ENCODE results near the gene GRB7.
"Not testable (repeated sequence)": the region's sequence is repeated elsewhere in the genome, so short reads cannot be mapped to it uniquely, and the experiment has no call there.

Gene GRB7

GRCh38 chr17:39745335-39746144, 7.8 kb downstream of the GRB7 start:
- no peak for DNase-seq (ENCODE audit: low spot score)
- Histone ChIP-seq H2AFZ (ENCODE audit: low read length) (no peak overlapping the region), H3K36me3 (replicated peaks in 1 of 2; ENCODE audit: control insufficient read depth in 2 of 2, insufficient read depth in 2 of 2, low read length in 2 of 2) (no peaks in the 10 kb centered on the region), H3K4me2 (ENCODE audit: insufficient read depth, low read length, poor library complexity, severe bottlenecking) (no peak overlapping the region), H4K91ac (ENCODE audit: low read depth, low read length, poor library complexity) (no peak overlapping the region), H2BK15ac (ENCODE audit: low read length) (no peak overlapping the region), H2BK12ac (ENCODE audit: low read length) (no peak overlapping the region), H2BK5ac (ENCODE audit: low read length) (peak overlapping the region; percentile 39), H3K79me1 (ENCODE audit: low read depth, low read length) (peaks cover 3% of the 10 kb centered on the region), H4K8ac (ENCODE audit: low read depth, low read length) (no peak overlapping the region), H3K27ac (replicated peaks; ENCODE audit: low read length) (no peak overlapping the region), H2BK120ac (ENCODE audit: low read depth, low read length) (no peak overlapping the region), H2AK5ac (ENCODE audit: low read depth, low read length) (peak overlapping the region; percentile 46), H3K4me3 (ENCODE audit: low read length in 2 of 2) (no peak overlapping the region), H3K9me3 (replicated peaks in 1 of 2; ENCODE audit: control insufficient read depth in 2 of 2, insufficient read depth in 1 of 2, low read depth in 1 of 2, low read length in 2 of 2) (no peaks in the 10 kb centered on the region), H3K23ac (ENCODE audit: low read depth, low read length, poor library complexity) (no peak overlapping the region), H3K14ac (ENCODE audit: low read length) (no peak overlapping the region), H3K4me1 (ENCODE audit: control insufficient read depth in 2 of 2, insufficient read depth in 1 of 2, low read depth in 1 of 2, low read length in 2 of 2) (peaks cover 3 to 5% of the 10 kb centered on the region in 2 donors), H3K9ac (ENCODE audit: low read depth, low read length, poor library complexity) (no peak overlapping the region), H3K18ac (ENCODE audit: low read length) (no peak overlapping the region), H3K27me3 (ENCODE audit: control insufficient read depth in 3 of 3, insufficient read depth in 3 of 3, low read depth in 1 of 3, low read length in 3 of 3) (peaks cover 0 to 67% (median 3%) of the 10 kb centered on the region in 3 experiments), H3K4ac (ENCODE audit: low read length) (peak overlapping the region; percentile 66)
- WGBS, 2 donors (ENCODE audit: extremely low coverage in 2 of 2, insufficient read length in 2 of 2, insufficient replicate concordance in 1 of 2), result no CpG with 5 or more reads among the region's 23 CpGs

GRCh38 chr17:39746145-39746461, 8.4 kb downstream of the GRB7 start:
- Histone ChIP-seq H3K27ac (replicated peaks; ENCODE audit: low read length) (no peak overlapping the region), H3K9me3 (replicated peaks in 1 of 2; ENCODE audit: control insufficient read depth in 2 of 2, insufficient read depth in 1 of 2, low read depth in 1 of 2, low read length in 2 of 2) (no peaks in the 10 kb centered on the region), H3K27me3 (ENCODE audit: control insufficient read depth in 3 of 3, insufficient read depth in 3 of 3, low read depth in 1 of 3, low read length in 3 of 3) (peaks cover 0 to 67% (median under 1%) of the 10 kb centered on the region in 3 experiments)

GRCh38 chr17:39747745-39748144, 10.0 kb downstream of the GRB7 start:
- Histone ChIP-seq H3K4me2 (ENCODE audit: insufficient read depth, low read length, poor library complexity, severe bottlenecking) (peak overlapping the region; percentile 18), H3K9me3 (replicated peaks in 1 of 2; ENCODE audit: control insufficient read depth in 2 of 2, insufficient read depth in 1 of 2, low read depth in 1 of 2, low read length in 2 of 2) (no peaks in the 10 kb centered on the region), H3K18ac (ENCODE audit: low read length) (peak overlapping the region; percentile 64), H2AK5ac (ENCODE audit: low read depth, low read length) (no peak overlapping the region), H3K27ac (replicated peaks; ENCODE audit: low read length) (no peak overlapping the region), H3K4ac (ENCODE audit: low read length) (no peak overlapping the region), H2BK15ac (ENCODE audit: low read length) (no peak overlapping the region), H3K4me1 (ENCODE audit: control insufficient read depth in 2 of 2, insufficient read depth in 1 of 2, low read depth in 1 of 2, low read length in 2 of 2) (peaks cover 0 to 2% of the 10 kb centered on the region in 2 donors), H2BK120ac (ENCODE audit: low read depth, low read length) (no peak overlapping the region), H3K4me3 (ENCODE audit: low read length in 2 of 2) (no peak overlapping the region), H3K14ac (ENCODE audit: low read length) (no peak overlapping the region), H3K27me3 (ENCODE audit: control insufficient read depth in 3 of 3, insufficient read depth in 3 of 3, low read depth in 1 of 3, low read length in 3 of 3) (peaks cover 0 to 52% (median 0%) of the 10 kb centered on the region in 3 experiments), H2BK5ac (ENCODE audit: low read length) (no peak overlapping the region), H2AFZ (ENCODE audit: low read length) (no peak overlapping the region), H4K91ac (ENCODE audit: low read depth, low read length, poor library complexity) (no peak overlapping the region), H3K23ac (ENCODE audit: low read depth, low read length, poor library complexity) (peak overlapping the region; percentile 31), H3K36me3 (replicated peaks in 1 of 2; ENCODE audit: control insufficient read depth in 2 of 2, insufficient read depth in 2 of 2, low read length in 2 of 2) (no peaks in the 10 kb centered on the region), H3K9ac (ENCODE audit: low read depth, low read length, poor library complexity) (no peak overlapping the region), H3K79me1 (ENCODE audit: low read depth, low read length) (peaks cover 3% of the 10 kb centered on the region), H2BK12ac (ENCODE audit: low read length) (no peak overlapping the region), H4K8ac (ENCODE audit: low read depth, low read length) (no peak overlapping the region)
- WGBS, 2 donors (ENCODE audit: extremely low coverage in 2 of 2, insufficient read length in 2 of 2, insufficient replicate concordance in 1 of 2), result no CpG with 5 or more reads among the region's 4 CpGs
- DNase-seq (ENCODE audit: low spot score), result no peak

More at GRCh38 chr17:39746145-39746461, 8.4 kb downstream of the GRB7 start:
- Histone ChIP-seq H3K23ac (ENCODE audit: low read depth, low read length, poor library complexity) (no peak overlapping the region), H3K4ac (ENCODE audit: low read length) (peak overlapping the region; percentile 66), H3K79me1 (ENCODE audit: low read depth, low read length) (peaks cover 3% of the 10 kb centered on the region), H3K9ac (ENCODE audit: low read depth, low read length, poor library complexity) (no peak overlapping the region), H3K4me2 (ENCODE audit: insufficient read depth, low read length, poor library complexity, severe bottlenecking) (no peak overlapping the region), H2AK5ac (ENCODE audit: low read depth, low read length) (peak overlapping the region; percentile 46), H3K4me3 (ENCODE audit: low read length in 2 of 2) (no peak overlapping the region), H2AFZ (ENCODE audit: low read length) (no peak overlapping the region), H2BK5ac (ENCODE audit: low read length) (no peak overlapping the region), H4K8ac (ENCODE audit: low read depth, low read length) (no peak overlapping the region), H2BK120ac (ENCODE audit: low read depth, low read length) (no peak overlapping the region), H3K4me1 (ENCODE audit: control insufficient read depth in 2 of 2, insufficient read depth in 1 of 2, low read depth in 1 of 2, low read length in 2 of 2) (peaks cover 0 to 2% of the 10 kb centered on the region in 2 donors), H4K91ac (ENCODE audit: low read depth, low read length, poor library complexity) (no peak overlapping the region), H3K36me3 (replicated peaks in 1 of 2; ENCODE audit: control insufficient read depth in 2 of 2, insufficient read depth in 2 of 2, low read length in 2 of 2) (no peaks in the 10 kb centered on the region), H2BK12ac (ENCODE audit: low read length) (peak overlapping the region; percentile 73), H3K14ac (ENCODE audit: low read length) (no peak overlapping the region), H2BK15ac (ENCODE audit: low read length) (no peak overlapping the region), H3K18ac (ENCODE audit: low read length) (no peak overlapping the region)
- no peak for DNase-seq (ENCODE audit: low spot score)
- no CpG with 5 or more reads among the region's 7 CpGs for WGBS, 2 donors (ENCODE audit: extremely low coverage in 2 of 2, insufficient read length in 2 of 2, insufficient replicate concordance in 1 of 2)

GRCh38 chr17:39748444-39749034, 10.8 kb downstream of the GRB7 start:
- not testable (repeated sequence) for H3K9me3 ChIP-seq (replicated peaks in 1 of 2; ENCODE audit: control insufficient read depth in 2 of 2, insufficient read depth in 1 of 2, low read depth in 1 of 2, low read length in 2 of 2); H2AK5ac ChIP-seq (ENCODE audit: low read depth, low read length); H3K18ac ChIP-seq (ENCODE audit: low read length); H3K79me1 ChIP-seq (ENCODE audit: low read depth, low read length); H3K4me1 ChIP-seq (ENCODE audit: control insufficient read depth in 2 of 2, insufficient read depth in 1 of 2, low read depth in 1 of 2, low read length in 2 of 2); H3K4me3 ChIP-seq (ENCODE audit: low read length in 2 of 2); H2BK5ac ChIP-seq (ENCODE audit: low read length); DNase-seq (ENCODE audit: low spot score); H3K14ac ChIP-seq (ENCODE audit: low read length); H2BK12ac ChIP-seq (ENCODE audit: low read length); H3K36me3 ChIP-seq (replicated peaks in 1 of 2; ENCODE audit: control insufficient read depth in 2 of 2, insufficient read depth in 2 of 2, low read length in 2 of 2); H3K23ac ChIP-seq (ENCODE audit: low read depth, low read length, poor library complexity); H3K9ac ChIP-seq (ENCODE audit: low read depth, low read length, poor library complexity); H2AFZ ChIP-seq (ENCODE audit: low read length); H2BK120ac ChIP-seq (ENCODE audit: low read depth, low read length); H3K27ac ChIP-seq (replicated peaks; ENCODE audit: low read length); H4K8ac ChIP-seq (ENCODE audit: low read depth, low read length); H4K91ac ChIP-seq (ENCODE audit: low read depth, low read length, poor library complexity); H2BK15ac ChIP-seq (ENCODE audit: low read length); H3K4ac ChIP-seq (ENCODE audit: low read length); H3K4me2 ChIP-seq (ENCODE audit: insufficient read depth, low read length, poor library complexity, severe bottlenecking)
- no CpG with 5 or more reads among the region's 8 CpGs for WGBS, 2 donors (ENCODE audit: extremely low coverage in 2 of 2, insufficient read length in 2 of 2, insufficient replicate concordance in 1 of 2)
- H3K27me3 ChIP-seq (ENCODE audit: control insufficient read depth in 3 of 3, insufficient read depth in 3 of 3, low read depth in 1 of 3, low read length in 3 of 3), result peaks cover 0 to 52% (median 6%) of the 10 kb centered on the region in 3 experiments
